GM18909 (cell line): ENCODE data around the gene RANBP6.

Experiments
- ATAC-seq: cut with Tn5 transposase; IDR thresholded peaks from one replicate; pipeline ENCODE4 v1.9.1; 2021; ENCODE audit warnings: mild to moderate bottlenecking; ENCODE audit not compliant: unreplicated experiment, poor library complexity

The RANBP6 gene

GRCh38 chr9:6007770-6008168 is 7.7 kb downstream of the RANBP6 start:
- peak; percentile 48 for ATAC-seq

- ATAC-seq = peak; percentile 77
Observed at GRCh38 chr9:6007058-6007769, 8.2 kb downstream of the RANBP6 start.

DNA sequence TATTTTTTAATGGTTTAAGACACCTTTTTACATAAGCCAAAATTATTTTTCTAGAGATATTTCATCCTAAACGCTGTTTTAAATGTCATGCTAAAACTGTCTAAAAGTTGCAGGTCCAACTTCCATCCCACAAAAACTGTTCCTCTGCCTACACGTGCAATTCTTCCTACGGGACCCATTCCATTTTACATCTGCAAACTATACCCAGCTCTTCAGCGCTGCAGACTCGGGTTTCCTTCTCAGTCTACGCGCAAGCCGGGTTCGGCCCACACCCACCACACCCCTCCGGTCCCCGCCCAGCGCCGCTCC is 8.7 kb downstream of the RANBP6 start:
- no peak for ATAC-seq

DNA sequence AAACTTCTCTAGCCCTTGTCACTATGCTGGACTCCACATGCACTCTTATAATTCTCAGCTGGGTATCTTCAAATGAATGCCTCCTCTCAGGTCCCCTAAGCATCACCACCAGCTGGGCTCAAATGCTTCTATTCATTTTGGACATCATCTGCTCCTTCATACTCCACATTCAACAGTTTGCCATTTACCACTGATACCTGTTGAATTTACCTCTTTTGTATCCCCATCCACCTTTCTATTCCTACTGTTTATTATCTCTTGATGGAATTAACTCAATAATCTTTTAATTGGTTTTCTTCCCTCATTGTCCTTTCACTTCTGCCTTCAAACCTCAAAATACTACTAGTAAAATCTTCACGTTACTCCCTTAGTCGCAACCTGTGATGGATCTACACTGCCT is 14.5 kb downstream of the RANBP6 start:
- no peak for ATAC-seq

DNA sequence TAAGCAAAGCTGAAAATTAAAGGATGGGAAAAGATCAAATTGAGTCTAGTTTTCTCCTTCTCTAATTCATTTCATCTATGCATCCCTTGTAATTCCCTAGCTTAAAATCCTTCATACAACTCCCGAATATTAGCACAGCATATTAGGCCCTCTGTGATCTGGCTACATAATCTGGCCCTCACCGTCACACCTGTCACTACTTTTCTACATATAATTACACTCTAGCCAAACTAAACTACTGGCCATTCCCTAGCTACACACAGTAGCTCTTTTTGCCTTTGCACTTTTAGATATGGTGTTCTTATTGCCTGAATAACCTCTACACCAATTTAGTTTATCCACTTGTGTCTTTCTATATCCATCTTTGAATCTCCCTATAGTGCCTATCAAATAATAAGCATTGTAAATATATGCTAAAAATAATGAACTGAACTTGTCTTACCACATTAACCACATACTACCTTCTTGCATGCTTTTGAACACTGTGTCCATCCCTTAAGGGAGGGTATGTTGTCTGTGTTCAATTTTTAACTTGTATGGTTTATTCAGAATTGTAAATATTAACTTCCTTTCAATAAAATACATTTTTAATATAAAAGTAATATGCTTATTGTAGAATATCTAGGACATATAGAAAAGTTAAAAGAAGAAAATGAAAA is 15.9 kb downstream of the RANBP6 start:
- peak; percentile 41 for ATAC-seq

GRCh38 chr9:5994493-5994892 is 20.9 kb downstream of the RANBP6 start:
- ATAC-seq = no peak

DNA sequence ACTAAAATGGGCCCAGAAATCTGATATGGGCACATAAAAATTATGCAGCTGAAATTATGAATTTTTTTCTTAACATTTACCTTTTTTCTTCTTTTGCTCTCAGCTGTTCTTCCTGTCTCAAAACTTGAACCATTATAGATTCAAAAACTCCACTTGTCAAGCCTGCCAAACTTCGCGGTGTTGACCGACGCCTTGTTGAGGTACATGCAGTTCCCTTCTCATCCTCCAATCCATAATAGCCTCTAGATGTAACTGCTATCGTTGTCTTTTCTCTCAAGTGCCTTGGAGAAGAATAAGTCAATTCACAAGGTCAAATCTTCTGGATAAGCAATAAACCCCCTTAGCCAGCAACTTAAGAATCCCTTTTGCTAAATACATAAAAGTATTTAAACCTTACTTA is 27.2 kb downstream of the RANBP6 start:
- no peak for ATAC-seq

DNA sequence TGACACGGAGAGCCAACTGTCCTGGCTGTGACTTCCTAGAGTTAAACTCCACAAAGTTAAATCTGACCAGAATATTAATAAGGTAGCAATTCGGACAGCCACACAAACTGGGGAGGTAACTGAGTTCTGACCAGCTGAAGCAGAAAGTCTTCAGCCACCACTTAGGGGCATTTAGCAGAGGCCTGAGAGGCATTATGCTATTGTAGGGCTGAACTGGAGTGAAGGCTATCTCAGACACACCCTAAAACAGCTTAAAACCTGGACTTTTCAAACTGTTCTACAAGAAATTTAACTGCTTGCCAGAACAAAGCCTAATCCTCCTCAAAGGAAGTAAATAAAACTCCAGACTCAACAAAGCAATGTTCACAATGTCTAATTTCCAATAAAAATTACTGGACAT is 32.4 kb downstream of the RANBP6 start:
- no peak for ATAC-seq

DNA sequence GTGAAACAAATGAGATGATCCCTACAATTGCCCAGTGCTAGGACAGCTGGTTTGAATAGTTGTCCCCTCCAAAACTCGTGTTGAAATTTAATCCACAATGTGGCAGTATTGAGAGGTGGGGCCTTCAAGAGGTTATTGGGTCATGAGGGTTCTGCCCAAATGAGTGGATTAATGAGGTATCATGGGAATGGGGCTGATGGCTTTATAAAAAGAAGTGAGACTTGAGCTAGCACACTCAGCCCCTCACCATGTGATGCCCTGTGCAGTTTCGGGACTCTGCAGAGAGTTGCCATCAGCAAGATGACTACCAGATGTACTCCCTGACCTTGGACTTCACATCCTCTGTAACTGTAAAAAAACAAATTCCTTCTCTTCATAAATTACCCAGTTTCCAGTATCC is 33.1 kb downstream of the RANBP6 start:
- ATAC-seq = no peak

- ATAC-seq = no peak
Observed at GRCh38 chr9:5978523-5978922, 36.9 kb downstream of the RANBP6 start.

DNA sequence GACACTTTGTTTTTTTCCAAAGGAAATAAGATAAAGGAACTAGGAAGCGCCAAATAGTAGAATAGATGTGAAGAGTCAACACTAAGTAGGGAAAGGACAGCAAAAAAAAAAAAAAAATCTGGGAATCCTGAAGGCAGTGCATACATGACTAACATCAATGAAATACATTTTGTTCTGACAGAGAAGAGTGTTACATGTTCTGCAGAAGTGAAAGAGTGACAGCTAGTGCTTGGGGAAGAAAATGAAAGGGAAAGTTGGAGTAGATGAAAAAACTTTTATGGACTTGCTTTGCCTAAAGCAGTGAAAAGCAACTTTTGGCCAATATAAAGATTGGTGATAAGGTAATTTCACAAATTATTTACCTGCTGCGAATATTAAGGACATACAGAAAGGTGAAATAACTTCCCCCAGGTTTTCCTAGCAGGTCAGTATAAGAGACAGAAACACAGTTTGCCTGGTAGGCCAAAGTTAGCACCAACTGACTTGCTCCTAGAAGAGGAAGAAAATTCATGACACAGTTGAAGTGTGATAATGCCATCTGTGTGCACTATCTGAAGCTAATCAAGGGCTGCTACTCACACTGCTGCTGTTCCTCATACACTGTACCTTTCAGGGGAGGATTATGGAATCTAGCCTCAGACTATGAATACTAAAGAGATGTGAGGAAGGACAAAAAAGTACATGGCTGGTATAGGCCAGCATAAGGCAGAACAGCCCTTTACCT is 38.6 kb downstream of the RANBP6 start:
- peak; percentile 76 for ATAC-seq

- no peak for ATAC-seq
Observed at GRCh38 chr9:5971740-5972139, 43.7 kb downstream of the RANBP6 start.
